Activated CD4-positive, alpha-beta T cell treated with anti-CD3 and anti-CD28 coated beads, Interleukin-2, Interleukin-4, amounts not matched to agents 100 ng/mL and 50 ng/mL, durations not matched to agents 16 hours and 8 hours (primary cell): ENCODE data around the gene MAK.
"Not testable (repeated sequence)": the region's sequence is repeated elsewhere in the genome, so short reads cannot be mapped to it uniquely, and the experiment has no call there.

ENCODE experiments used
- DNase-seq: peaks from one replicate; pipeline ENCODE4 v3.0.0-alpha.2; 2020; ENCODE audit warnings: low spot score

The MAK gene, protein sequence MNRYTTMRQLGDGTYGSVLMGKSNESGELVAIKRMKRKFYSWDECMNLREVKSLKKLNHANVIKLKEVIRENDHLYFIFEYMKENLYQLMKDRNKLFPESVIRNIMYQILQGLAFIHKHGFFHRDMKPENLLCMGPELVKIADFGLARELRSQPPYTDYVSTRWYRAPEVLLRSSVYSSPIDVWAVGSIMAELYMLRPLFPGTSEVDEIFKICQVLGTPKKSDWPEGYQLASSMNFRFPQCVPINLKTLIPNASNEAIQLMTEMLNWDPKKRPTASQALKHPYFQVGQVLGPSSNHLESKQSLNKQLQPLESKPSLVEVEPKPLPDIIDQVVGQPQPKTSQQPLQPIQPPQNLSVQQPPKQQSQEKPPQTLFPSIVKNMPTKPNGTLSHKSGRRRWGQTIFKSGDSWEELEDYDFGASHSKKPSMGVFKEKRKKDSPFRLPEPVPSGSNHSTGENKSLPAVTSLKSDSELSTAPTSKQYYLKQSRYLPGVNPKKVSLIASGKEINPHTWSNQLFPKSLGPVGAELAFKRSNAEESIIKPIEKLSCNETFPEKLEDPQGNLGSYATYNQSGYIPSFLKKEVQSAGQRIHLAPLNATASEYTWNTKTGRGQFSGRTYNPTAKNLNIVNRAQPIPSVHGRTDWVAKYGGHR

DNA sequence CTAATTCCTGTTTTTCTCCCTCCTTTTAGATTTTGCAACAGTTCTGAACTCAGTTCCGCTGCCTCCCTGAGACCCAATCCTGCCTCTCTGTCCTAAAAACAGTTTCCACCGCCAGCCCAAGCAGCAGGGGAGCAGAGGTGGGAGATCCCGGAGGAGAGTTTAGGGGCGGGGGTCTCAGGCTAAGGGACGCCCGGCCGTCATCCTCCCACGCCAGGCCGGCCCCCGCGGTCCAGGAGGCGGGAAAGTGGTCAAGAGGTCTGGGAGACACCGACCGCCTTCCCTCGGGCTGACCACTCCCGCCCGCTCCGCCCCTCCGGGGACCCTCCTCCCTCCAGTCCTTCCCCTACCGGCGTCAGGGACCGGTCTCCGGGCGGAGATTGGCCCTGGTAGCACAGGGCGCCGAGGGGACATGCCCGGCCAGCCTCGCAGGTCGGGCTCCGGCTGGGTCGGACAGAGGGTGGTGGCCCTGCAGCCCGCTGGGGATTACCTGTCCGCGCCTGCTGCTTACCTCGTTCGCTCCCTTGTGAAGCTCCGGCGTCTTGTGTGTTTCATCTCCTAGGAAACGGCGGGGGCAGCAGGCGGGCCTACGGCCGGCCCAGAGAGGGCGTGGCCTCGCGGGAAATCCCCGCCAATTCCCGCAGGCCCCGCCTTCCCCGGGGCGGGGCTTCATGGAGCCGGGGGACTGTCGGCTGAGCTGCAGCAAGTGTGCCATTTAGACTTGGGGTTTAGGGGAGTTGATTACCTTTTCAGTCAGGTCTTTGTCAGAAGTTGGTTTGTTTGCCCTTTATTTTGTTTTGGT is at the start of gene MAK:
Gene MAK (minus strand): TSS at position 545 of the 799 bp plus-strand sequence. CDS start 7,891 bp downstream, outside the sequence.
- peak; percentile 91 for DNase-seq

DNA sequence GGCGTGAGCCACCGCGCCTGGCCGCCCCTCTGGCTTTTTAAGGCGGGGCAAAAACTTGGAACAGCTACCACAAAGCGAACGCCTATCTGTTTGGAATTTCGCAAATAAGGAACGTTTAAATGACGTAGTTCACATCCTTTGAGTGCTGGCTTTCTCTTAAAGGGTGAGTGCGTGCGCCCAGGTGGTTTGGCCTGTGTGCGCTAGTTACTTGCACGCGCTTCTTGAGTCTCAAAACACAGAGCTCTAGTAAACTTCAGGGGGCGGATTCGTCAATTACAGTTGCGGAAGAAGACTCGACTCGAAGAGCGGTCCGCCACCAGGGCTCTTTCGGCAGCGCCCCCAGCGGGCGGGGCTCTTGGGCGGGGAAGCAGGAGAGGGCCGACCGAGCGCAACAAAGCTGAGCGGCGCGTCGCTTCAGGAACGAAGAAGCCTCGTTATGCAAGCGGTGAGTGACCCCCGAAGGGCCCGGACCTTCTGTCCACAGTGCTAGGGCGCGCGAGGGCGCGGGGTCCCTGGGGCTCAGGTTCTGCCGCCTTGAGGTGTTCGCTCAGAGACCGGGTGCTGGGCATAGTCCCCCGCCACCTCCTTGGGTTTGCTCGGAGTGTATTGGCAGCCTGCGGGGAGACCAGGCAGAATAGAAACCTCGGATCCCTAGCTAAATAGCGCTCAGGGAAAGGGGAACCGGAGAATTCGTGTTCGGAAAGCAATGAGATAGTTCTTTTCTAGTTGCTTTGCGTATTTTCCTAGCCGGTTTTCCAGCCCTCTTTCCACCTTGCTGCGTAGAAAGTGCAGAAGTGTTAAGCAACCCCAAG is 48.6 kb upstream of the MAK start, which contains the start of gene SYCP2L:
Gene SYCP2L (plus strand): TSS at position 362 of the 812 bp plus-strand sequence. CDS start 75 bp downstream, at position 437.
- DNase-seq, result peak; percentile 63

DNA sequence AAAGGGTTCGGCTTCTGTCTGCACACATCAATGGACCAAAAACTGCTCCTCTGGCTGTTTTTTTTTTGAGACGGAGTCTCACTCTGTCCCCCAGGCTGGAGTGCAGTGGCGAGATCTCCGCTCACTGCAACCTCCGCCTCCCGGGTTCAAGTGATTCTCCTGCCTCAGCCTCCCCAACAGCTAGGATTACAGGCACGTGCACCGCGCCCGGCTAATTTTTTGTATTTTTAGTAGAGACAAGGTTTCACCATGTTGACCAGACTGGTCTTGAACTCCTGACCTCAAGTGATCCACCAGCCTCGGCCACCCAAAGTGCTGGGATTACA is 48.0 kb upstream of the MAK start:
- DNase-seq, result not testable (repeated sequence)

DNA sequence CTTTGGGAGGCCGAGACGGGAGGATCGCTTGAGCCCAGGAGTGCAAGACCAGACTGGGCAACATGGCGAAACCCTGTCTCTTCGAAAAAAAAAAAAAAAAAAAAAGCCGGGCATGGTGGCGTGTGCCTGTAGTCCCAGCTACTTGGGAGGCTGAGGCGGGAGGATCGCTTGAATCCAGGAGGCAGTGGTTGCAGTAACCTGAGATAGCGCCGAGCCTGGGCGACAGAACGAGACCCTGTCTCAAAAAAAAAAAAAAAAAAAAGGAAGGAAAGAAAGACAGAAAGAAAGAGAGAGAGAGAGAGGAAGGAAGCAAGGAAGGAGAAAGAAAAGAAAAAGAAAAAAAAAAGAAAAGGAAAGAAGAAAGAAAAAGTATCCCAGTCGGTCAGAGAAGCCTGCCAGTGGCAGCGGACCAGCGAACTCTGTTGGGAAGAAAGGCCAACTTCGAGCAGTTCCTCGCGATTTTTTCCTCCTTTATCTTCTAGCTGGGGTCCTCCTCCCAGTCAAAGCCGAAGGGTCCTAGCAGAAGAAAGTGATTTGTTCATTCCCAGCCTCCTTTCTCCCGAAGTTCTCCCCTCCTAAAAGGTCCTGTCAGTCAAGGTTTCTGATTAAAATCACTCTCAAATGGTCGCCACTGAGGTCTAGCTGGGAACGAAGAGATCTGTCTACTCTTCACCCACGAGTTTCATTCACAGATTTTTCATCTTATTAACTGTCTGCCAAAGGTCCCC is 46.1 kb upstream of the MAK start:
- no peak for DNase-seq

DNA sequence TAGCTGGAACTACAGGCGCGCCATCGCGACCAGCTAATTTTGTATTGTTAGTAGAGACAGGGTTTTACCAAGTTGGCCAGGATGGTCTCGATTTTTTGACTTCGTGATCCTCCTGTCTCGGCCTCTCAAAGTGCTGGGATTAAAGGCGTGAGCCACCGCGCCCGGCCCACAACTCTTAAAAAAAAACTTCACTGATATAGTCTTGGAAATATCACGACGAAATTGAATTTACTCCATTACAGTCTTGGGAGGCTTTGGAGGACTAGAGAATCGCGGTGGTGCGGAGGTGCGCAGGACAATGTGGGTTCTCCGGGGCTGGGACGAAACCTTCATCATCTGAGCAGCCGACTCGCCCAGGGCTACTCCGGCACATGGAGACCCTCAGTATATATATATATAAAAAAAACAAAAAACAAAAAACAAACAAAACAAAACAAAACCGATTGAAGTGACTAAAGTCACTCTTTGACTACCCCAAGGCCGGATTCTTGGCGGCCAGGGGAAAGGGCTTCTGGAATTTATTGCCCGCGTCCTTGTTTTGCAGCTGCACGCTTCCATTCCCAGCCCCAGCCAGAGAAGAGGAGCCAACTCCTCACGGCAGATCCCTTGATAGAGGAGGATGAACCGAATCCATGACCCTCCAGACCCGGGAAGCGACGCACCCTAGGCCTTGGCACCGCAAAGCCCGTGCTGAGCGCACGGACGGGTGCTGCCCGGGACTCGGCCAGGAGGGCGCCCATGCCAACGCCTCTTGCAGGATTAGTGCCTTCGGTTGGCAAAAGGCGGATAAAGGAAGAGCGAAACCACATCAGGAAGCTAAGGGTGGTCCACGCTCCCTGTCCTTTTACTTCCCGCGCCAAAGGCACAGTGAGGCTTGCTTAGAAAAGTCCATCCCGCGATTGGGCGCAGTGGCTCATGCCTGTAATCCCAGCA is 45.2 kb upstream of the MAK start:
- no peak for DNase-seq

DNA sequence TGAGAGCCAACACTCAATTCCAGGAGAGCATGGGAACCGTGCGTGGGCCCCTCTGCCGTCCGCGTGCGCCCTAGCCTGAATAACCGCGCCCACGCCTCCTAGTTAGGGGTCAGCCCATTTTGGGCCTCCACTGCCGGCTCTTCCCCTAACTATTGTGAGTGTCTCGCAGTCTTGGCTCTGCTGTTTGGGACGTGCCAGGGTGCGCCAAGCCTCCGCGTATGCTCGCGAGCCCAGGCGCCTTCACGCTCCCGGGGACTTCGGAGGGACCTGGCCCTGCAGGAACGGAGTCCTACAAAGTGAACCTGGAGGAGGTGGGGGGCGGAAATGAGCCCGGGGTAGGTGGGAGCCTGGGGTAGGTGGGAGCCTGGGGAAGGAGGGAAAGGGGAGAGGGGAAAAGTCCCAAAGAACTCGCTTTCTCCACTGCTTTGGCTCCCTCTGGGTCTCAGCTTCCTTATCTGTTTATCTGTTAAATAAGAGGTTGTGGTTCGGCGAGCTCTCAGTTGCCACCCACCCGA is 44.4 kb upstream of the MAK start:
- DNase-seq, result no peak

DNA sequence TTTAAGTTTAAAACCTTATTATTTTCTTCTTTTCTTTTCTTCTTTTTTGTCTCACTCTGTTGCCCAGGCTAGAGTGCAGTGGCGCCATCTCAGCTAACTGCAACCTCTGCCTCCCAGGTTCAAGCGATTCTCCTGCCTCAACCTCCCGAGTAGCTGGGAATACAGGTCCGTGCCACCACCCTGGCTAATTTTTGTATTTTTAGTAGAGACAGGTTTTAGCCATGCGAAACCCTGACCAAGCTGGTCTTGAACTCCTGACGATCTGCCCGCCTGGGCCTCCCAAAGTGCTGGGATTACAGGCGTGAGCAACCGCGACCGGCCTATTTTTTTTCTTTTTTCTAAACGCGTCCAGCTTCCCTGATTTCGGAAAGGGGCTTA is 43.9 kb upstream of the MAK start:
- not testable (repeated sequence) for DNase-seq

DNA sequence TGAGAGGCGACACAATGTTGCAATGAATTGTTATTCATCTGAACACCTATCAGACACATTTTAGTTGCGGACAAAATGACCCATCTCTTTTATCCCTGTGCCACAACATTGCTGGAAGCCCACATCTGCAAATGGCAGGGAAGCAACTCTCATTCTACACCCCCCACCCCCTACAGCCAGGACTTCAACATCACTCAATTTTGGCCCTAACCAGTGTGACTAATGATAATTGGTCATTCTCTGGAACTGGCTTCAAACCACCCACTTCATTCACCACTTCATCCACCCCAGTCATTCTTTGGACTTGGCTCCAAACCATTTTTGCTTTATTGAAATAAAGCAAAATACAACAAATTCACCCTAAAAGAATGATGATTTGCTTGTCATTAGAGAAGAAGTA is 42.0 kb upstream of the MAK start:
- DNase-seq, result no peak

DNA sequence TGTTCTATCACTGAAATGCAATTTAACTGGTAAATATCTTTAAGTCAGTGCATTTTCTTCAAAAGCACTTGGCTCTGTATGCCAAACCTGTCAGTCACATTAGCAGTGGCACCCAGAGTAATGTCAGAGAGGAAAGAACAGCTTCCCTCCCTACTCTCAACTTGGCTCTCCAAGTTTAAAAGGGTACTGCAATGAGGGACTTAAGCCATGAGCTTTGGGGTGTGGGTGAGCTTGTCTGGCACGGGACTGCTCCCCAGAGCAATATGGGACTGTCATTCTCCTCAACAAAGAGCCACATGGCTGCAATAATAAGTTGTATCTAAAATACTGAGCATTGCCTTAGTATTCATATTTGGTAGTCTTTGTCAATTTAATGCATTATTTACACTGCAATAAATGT is 39.5 kb upstream of the MAK start:
- DNase-seq, result no peak

DNA sequence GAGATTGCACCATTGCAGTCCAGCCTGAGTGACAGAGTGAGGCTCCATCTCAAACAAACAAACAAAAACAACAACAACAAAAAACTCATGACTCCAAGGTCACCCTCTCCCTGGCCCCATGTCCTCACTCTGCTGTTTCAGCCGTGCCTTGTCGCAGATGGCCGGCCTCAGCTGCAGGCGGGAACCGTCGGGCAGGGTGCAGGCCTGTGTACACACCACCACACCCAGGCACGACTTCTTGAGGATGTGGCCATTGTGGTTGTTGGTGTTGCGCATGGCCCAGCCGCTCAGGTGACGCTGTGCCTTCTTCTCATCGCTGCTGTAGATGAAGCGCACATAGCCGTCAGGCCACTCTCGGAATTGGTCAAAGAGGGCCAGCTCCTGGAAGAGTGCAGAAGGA is 38.7 kb upstream of the MAK start:
- no peak for DNase-seq

DNA sequence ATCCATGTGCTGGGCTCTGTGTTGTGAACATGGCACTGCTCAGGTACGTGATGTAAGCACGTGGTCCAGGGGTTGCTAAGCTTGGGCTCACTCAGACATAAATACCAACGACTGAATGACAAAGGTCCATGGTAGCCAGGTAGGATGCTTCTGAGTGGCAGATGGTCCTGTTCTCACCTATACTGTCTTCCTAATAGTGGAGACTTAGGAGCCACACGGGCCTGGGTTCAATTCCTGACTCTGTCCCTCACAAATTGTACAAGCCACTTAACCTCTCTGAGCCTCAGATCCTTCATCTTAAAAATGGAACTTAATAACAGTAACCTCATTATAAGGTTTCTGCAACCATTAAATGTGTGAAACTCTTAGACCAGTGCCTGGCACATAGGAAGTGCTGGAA is 36.7 kb upstream of the MAK start:
- DNase-seq, result no peak

DNA sequence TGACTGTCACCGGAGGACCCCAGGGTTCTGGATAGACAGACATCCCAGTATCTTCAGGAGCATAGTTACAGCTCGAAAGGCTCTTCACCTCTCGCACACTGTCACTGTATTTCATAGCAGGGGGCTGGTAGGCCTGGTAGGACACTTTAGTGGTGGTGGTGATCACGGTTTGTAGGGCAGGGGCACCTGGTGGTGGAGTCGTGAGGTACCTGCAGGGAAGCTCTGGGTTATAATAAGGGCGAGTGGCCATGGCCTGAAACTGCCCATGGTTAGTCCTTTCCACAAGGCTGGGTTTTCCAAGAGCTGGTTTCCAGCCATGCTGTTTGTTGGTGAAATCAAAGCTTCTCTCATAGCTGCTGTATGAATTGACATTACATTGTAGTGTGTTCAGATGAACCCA is 35.9 kb upstream of the MAK start:
- no peak for DNase-seq

DNA sequence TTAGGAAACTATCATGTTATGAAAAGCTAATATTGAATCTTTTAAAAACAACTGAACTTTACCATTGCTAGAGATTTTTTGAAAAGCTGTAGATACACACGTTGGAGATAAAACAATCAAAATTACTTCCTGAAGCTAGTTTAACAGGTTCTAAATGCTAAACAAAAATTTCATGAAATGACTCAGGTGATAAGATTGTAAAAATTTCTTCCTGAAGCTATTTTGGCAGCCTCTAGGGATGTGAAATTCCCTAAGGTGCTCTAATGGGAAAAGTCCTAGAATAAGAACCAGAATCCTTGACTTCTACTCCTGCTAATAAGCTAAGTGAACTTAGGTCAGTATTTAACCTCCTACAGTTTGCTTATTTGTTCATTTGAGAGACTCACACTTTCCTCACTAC is 35.0 kb upstream of the MAK start:
- no peak for DNase-seq

DNA sequence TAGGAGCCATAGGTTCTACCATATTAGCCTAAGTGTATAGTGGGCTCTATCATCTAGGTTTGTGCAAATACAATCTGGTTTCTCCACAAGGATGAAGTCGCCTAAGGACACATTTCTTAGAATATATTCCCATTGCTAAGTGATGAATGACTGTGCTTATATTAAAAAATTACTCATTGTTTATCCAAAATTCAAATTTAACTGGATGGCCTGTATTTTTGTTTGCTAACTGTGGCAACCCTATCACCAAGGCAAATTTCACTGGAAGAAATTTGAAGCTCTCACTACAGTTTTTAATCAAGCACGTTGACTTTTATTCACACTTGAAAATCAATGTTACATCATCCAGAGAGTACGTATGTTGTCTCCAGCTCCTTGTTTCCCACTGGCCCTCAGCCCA is 29.6 kb upstream of the MAK start:
- no peak for DNase-seq

DNA sequence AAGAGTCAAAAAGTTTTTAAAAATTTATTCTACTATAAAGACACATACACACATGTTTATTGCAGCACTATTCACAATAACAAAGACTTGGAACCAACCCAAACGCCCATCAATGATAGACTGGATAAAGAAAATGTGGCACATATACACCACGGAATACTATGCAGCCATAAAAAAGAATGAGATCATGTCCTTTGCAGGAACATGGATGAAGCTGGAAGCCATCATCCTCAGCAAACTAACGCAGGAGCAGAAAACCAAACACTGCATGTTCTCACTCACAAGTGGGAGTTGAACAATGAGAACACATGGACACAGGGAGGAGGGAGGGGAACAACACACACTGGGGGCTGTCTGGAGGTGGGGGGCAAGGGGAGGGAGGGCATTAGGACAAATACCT is 28.4 kb upstream of the MAK start:
- DNase-seq, result not testable (repeated sequence)

DNA sequence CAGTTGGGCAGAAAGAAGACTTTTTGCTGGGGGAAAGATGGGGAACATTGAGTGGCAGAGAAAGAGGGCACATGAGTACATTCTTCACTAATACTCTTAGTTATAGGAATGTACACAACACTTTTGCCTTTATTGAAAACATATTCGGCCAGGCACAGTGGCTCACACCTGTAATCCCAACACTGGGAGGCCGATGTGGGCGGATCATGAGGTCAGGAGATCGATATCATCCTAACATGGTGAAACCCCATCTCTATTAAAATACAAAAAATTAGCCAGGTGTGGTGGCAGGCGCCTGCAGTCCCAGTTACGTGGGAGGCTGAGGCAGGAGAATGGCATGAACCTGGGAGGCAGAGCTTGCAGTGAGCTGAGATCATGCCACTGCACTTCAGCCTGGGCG is 24.7 kb upstream of the MAK start:
- not testable (repeated sequence) for DNase-seq

DNA sequence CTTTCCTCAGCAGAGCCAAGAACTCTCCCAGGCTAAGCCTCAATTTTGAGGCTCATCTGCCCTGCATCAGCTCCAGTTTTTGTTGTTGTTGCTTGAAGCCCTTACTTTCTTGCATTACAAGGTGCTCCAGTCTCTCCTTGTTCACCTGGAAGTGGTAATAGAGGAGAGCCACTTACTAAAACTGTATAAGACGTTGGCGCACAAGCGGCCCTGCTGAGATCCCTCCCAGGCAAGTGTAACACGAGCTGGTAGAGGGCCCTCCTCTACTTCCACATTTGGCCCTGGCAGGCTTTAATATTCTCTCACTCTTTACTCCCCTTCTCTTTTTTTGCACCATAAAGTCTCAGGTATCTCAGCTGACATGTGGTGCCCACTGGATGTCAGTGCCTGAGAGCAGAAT is 24.0 kb upstream of the MAK start:
- DNase-seq, result no peak

DNA sequence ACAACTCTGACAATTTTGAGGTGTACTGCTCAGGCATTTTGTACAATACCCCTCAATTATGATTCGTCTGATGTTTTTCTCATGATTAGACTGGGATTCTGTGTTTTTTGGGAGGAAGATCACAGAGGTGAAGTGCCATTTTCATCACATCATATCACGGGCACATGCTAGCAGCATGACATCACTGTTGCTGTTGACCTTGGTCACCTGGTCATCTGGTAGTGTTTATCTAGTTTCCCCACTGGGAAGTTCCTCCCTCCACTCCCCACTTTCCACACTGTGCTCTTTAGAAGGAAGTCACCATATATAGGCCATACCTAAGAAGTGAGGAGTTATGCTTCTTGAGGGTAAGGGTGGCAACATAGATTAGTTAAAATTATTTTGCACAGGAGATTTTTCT is 22.7 kb upstream of the MAK start:
- no peak for DNase-seq

DNA sequence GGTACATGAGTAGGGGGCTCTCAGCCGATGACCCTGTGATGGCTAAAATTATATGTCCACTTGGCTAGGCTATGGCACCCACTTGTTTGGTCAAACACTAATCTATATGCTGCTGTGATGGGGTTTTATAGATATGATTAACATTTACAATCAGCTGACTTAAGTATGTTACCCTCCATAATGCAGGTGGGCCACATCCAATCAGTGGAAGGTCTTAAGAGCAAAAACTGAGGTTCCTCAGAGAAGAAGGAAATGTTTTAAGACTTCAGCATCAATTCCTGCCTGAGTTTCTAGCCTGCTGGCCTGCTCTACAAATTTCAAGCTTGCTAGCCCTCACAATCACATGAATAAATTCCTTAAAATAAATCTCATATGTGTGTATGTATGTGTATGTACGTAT is 18.9 kb upstream of the MAK start:
- DNase-seq, result no peak
